Esophagus squamous epithelium (tissue), 4 donors: ENCODE measurements around the gene SERPINC1.

ENCODE experiments used
- CTCF ChIP-seq, 6 experiments: fragments of 450-650 bp in 4 of 6; fragments of 200-600 bp in 2 of 6; sonication (generic) in 2 of 6; IDR thresholded peaks; one replicate each; pipeline ENCODE4 v1.5.1; 2016 to 2019; ENCODE audit warnings: antibody characterized with exemption in 6 of 6, mild to moderate bottlenecking in 4 of 6, moderate library complexity in 4 of 6
- POLR2A ChIP-seq, 4 donors: fragments of 450-650 bp; IDR thresholded peaks; one replicate each; pipeline ENCODE4 v1.6.1; 2017; ENCODE audit warnings: antibody characterized with exemption in 4 of 4, mild to moderate bottlenecking in 4 of 4, moderate library complexity in 3 of 4

DNA sequence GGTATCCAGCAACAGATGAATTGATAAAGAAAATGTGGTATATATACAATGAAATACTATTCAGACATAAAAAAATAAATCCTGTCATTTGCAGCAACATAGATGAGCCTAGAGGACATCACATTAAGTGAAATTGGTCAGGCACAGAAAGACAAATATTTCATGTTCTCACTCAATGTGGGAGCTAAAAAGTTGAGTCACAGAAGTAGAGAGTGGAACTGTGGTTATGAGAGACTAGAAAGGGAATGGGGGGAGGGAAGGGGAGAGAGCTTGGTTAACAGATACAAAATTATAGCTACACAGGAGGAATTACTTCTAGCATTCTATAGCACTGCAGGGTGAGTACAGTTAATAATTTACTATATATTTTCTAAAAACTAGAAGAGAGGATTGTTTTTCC is 37.1 kb upstream of the SERPINC1 start:
- TF ChIP-seq POLR2A (IDR thresholded peaks at IDR 0.05): no peak
- TF ChIP-seq CTCF (IDR thresholded peaks at IDR 0.05): no peak
